Activated naive CD8-positive, alpha-beta T cell treated with anti-CD3 and anti-CD28 coated beads, Interleukin-2, amount 50 U/mL, for 16 hours (primary cell): ENCODE data around the gene OR5A2.
"Not testable (repeated sequence)": the region's sequence is repeated elsewhere in the genome, so short reads cannot be mapped to it uniquely, and the experiment has no call there.

Experiments
- DNase-seq: peaks from one replicate; pipeline ENCODE4 v3.0.0-alpha.2; 2020; ENCODE audit warnings: low read depth, low spot score

The OR5A2 gene

GRCh38 chr11:59426361-59427067, at the start of gene OR5A2:
Gene OR5A2, minus strand, starts transcription at chr11:59426413. Its CDS starts 3,460 bp downstream, at chr11:59422953.
- no peak for DNase-seq

- DNase-seq = no peak
Observed at GRCh38 chr11:59475176-59475575, 49.0 kb upstream of the OR5A2 start.

GRCh38 chr11:59473015-59473414, 46.8 kb upstream of the OR5A2 start, which contains the start of gene OR4D10:
Gene OR4D10, plus strand, starts transcription at chr11:59473315. Its CDS starts 4,115 bp downstream, at chr11:59477430.
- no peak for DNase-seq

- DNase-seq = no peak
Observed at GRCh38 chr11:59463190-59463641, 37.0 kb upstream of the OR5A2 start.

GRCh38 chr11:59459916-59460315, 33.7 kb upstream of the OR5A2 start:
- DNase-seq = no peak

GRCh38 chr11:59456661-59457060, 30.4 kb upstream of the OR5A2 start, which contains the start of gene OR4D6:
Gene OR4D6, plus strand, starts transcription at chr11:59456961. Its CDS starts 0 bp downstream, at chr11:59456961.
- no peak for DNase-seq

- no peak for DNase-seq
Observed at GRCh38 chr11:59448484-59448883, 22.3 kb upstream of the OR5A2 start.

GRCh38 chr11:59445624-59446023, 19.4 kb upstream of the OR5A2 start:
- not testable (repeated sequence) for DNase-seq

GRCh38 chr11:59437770-59438169, 11.6 kb upstream of the OR5A2 start:
- no peak for DNase-seq

- DNase-seq = no peak
Observed at GRCh38 chr11:59436169-59436568, 10.0 kb upstream of the OR5A2 start, which contains the start of gene OR5A1. Gene OR5A1, plus strand, starts transcription at chr11:59436469. Its CDS starts 6,700 bp downstream, at chr11:59443169.

- no peak for DNase-seq
Observed at GRCh38 chr11:59429924-59430516, 3.8 kb upstream of the OR5A2 start.

- no peak for DNase-seq
Observed at GRCh38 chr11:59427068-59427382, 812 bp upstream of the OR5A2 start.

- no peak for DNase-seq
Observed at GRCh38 chr11:59425131-59425530, 1.1 kb downstream of the OR5A2 start.

GRCh38 chr11:59423835-59424234, 2.4 kb downstream of the OR5A2 start:
- DNase-seq = no peak

- no peak for DNase-seq
Observed at GRCh38 chr11:59418156-59418555, 8.1 kb downstream of the OR5A2 start.

GRCh38 chr11:59417023-59417422, 9.2 kb downstream of the OR5A2 start:
- DNase-seq = no peak

- DNase-seq = no peak
Observed at GRCh38 chr11:59416613-59417012, 9.6 kb downstream of the OR5A2 start.

- DNase-seq = no peak
Observed at GRCh38 chr11:59415111-59415510, 11.1 kb downstream of the OR5A2 start.

- no peak for DNase-seq
Observed at GRCh38 chr11:59413646-59414045, 12.6 kb downstream of the OR5A2 start.

GRCh38 chr11:59403546-59403945, 22.7 kb downstream of the OR5A2 start:
- DNase-seq = no peak

- no peak for DNase-seq
Observed at GRCh38 chr11:59401262-59401552, 25.0 kb downstream of the OR5A2 start.

- no peak for DNase-seq
Observed at GRCh38 chr11:59400461-59401261, 25.6 kb downstream of the OR5A2 start.

GRCh38 chr11:59394186-59394585, 32.0 kb downstream of the OR5A2 start:
- DNase-seq = no peak
